ENCODE data around the gene JAKMIP1.

JAKMIP1 gene

GRCh38 chr4:6042293-6043063 lies 157.9 kb downstream of the JAKMIP1 start:
- H3K27ac ChIP-seq = no peak overlapping the region
- TF ChIP-seq, protein P1, sequence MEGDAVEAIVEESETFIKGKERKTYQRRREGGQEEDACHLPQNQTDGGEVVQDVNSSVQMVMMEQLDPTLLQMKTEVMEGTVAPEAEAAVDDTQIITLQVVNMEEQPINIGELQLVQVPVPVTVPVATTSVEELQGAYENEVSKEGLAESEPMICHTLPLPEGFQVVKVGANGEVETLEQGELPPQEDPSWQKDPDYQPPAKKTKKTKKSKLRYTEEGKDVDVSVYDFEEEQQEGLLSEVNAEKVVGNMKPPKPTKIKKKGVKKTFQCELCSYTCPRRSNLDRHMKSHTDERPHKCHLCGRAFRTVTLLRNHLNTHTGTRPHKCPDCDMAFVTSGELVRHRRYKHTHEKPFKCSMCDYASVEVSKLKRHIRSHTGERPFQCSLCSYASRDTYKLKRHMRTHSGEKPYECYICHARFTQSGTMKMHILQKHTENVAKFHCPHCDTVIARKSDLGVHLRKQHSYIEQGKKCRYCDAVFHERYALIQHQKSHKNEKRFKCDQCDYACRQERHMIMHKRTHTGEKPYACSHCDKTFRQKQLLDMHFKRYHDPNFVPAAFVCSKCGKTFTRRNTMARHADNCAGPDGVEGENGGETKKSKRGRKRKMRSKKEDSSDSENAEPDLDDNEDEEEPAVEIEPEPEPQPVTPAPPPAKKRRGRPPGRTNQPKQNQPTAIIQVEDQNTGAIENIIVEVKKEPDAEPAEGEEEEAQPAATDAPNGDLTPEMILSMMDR (conservative IDR thresholded peaks at IDR 0.05; ENCODE audit: low read depth) = no peak
- ChIA-PET POLR2A (ENCODE audit: low non-redundant PET) (no interaction called here), CTCF (no interaction called here)
- DNase-seq (ENCODE audit: low spot score) = no peak

DNA sequence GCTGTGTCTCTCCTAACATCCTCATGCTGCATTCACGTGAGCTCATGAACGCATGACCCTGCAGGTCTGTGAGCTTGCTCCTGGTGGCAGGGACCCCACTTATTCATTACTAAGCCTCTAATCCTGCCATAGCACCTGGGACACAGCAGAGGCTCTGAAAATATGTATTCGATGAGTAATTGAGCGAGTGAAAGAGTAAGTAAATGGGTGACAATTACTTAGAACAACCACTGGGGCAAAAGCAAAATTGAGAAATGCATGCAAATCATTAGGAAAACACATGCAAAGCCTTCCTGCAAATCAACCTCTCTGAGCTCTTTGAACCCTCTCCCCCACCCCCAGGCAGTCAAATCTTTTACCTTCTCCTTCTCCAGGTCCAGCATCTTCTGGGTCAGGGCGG lies 158.5 kb downstream of the JAKMIP1 start:
- POLR2A ChIA-PET (ENCODE audit: low non-redundant PET) = no interaction called here
- CTCF ChIA-PET = no interaction called here
- DNase-seq (ENCODE audit: low spot score) = no peak
- TF ChIP-seq, protein P1 (conservative IDR thresholded peaks at IDR 0.05; ENCODE audit: low read depth) = no peak
- H3K27ac ChIP-seq = no peak overlapping the region

DNA sequence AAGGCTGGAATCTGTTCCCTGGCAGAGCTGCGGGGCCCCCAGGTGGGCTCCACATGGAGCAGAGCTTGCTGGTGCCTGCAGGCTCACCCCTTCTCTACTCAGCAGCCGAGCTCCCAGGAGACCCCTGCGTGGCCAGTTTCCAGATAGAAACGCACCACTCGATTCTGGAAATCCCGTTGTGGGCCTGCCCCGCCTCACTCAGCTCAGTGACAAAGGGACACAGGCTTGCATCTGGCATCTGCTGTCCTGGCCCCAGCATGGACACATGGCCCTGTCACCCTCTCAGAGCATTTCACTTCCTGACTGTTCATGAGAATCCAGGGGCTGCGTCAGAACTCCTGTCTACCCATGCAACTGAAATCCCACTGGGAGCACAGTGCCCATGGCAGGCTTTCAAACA lies 161.6 kb downstream of the JAKMIP1 start:
- no peak for DNase-seq (ENCODE audit: low spot score)
- ChIA-PET CTCF (interaction anchor here (0.5 kb wide), 1 partner anchor 48 kb away, joined by 5 read pairs; no protein-coding TSS in a partner anchor), POLR2A (ENCODE audit: low non-redundant PET) (no interaction called here)
- no peak overlapping the region for H3K27ac ChIP-seq
- TF ChIP-seq, protein P1 (conservative IDR thresholded peaks at IDR 0.05; ENCODE audit: low read depth) = no peak

- TF ChIP-seq, protein P1 (conservative IDR thresholded peaks at IDR 0.05; ENCODE audit: low read depth) = no peak
- CTCF ChIA-PET = no interaction called here
- no peak overlapping the region for H3K27ac ChIP-seq
- DNase-seq (ENCODE audit: low spot score) = no peak
- POLR2A ChIA-PET (ENCODE audit: low non-redundant PET) = no interaction called here
Observed at GRCh38 chr4:6035786-6036185, 164.6 kb downstream of the JAKMIP1 start.

DNA sequence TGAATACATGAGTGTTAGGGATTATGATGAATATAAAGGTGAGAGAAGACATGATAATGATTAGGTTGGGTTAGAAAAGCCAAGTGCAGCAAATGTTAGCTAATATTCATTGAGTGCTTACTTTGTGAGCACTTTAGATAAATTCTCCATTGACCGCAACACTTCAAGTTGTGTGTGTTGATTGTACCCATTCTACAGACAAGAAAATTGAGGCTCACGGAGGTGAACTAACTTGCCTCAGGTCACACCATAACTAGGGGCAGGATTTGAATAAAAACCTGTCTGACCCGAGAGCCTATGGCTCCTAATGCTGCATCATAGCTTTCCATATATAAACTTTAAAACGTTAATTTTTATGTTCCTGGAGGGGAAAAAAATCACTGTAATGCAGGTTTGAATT lies 167.0 kb downstream of the JAKMIP1 start:
- ChIA-PET CTCF (no interaction called here), POLR2A (ENCODE audit: low non-redundant PET) (no interaction called here)
- TF ChIP-seq, protein P1 (conservative IDR thresholded peaks at IDR 0.05; ENCODE audit: low read depth) = no peak
- H3K27ac ChIP-seq = no peak overlapping the region
- no peak for DNase-seq (ENCODE audit: low spot score)

- TF ChIP-seq, protein P1 (conservative IDR thresholded peaks at IDR 0.05; ENCODE audit: low read depth) = no peak
- POLR2A ChIA-PET (ENCODE audit: low non-redundant PET) = no interaction called here
- CTCF ChIA-PET = no interaction called here
- no peak for DNase-seq (ENCODE audit: low spot score)
- no peak overlapping the region for H3K27ac ChIP-seq
Observed at GRCh38 chr4:6032249-6033244, 167.8 kb downstream of the JAKMIP1 start.

Data from RWPE1 (cell line).